ENCODE results near the gene MACROD2.

The MACROD2 gene

GRCh38 chr20:14561741-14562221 lies 566.5 kb downstream of the MACROD2 start:
- Mint-ChIP-seq H3K36me3 (no peaks in the 10 kb centered on the region), H3K4me3 (no peak overlapping the region), H3K27ac (no peak overlapping the region), H3K9me3 (ENCODE audit: low read depth) (peaks cover 14% of the 10 kb centered on the region), H3K27me3 (no peaks in the 10 kb centered on the region), H3K4me1 (ENCODE audit: low read depth) (no peaks in the 10 kb centered on the region)

GRCh38 chr20:14562981-14563380 lies 567.7 kb downstream of the MACROD2 start:
- no peaks in the 10 kb centered on the region for H3K36me3 Mint-ChIP-seq
- H3K9me3 Mint-ChIP-seq (ENCODE audit: low read depth), result peaks cover 14% of the 10 kb centered on the region
- H3K4me3 Mint-ChIP-seq, result no peak overlapping the region
- no peak overlapping the region for H3K27ac Mint-ChIP-seq
- no peaks in the 10 kb centered on the region for H3K4me1 Mint-ChIP-seq (ENCODE audit: low read depth)
- no peaks in the 10 kb centered on the region for H3K27me3 Mint-ChIP-seq

GRCh38 chr20:14566505-14566904 lies 571.2 kb downstream of the MACROD2 start:
- H3K4me1 Mint-ChIP-seq (ENCODE audit: low read depth), result no peaks in the 10 kb centered on the region
- no peak overlapping the region for H3K27ac Mint-ChIP-seq
- no peak overlapping the region for H3K4me3 Mint-ChIP-seq
- H3K9me3 Mint-ChIP-seq (ENCODE audit: low read depth), result peaks cover 19% of the 10 kb centered on the region
- H3K27me3 Mint-ChIP-seq, result no peaks in the 10 kb centered on the region
- no peaks in the 10 kb centered on the region for H3K36me3 Mint-ChIP-seq

- Mint-ChIP-seq H3K9me3 (ENCODE audit: low read depth) (peaks cover 19% of the 10 kb centered on the region), H3K36me3 (no peaks in the 10 kb centered on the region), H3K4me1 (ENCODE audit: low read depth) (no peaks in the 10 kb centered on the region), H3K27ac (no peak overlapping the region), H3K27me3 (no peaks in the 10 kb centered on the region), H3K4me3 (no peak overlapping the region)
Measured at GRCh38 chr20:14568225-14568624, 572.9 kb downstream of the MACROD2 start.

- Mint-ChIP-seq H3K4me1 (ENCODE audit: low read depth) (no peaks in the 10 kb centered on the region), H3K36me3 (no peaks in the 10 kb centered on the region), H3K9me3 (ENCODE audit: low read depth) (peaks cover 19% of the 10 kb centered on the region), H3K27ac (no peak overlapping the region), H3K27me3 (no peaks in the 10 kb centered on the region), H3K4me3 (no peak overlapping the region)
Measured at GRCh38 chr20:14568701-14569100, 573.4 kb downstream of the MACROD2 start.

GRCh38 chr20:14569641-14570040 lies 574.3 kb downstream of the MACROD2 start:
- Mint-ChIP-seq H3K36me3 (no peaks in the 10 kb centered on the region), H3K27ac (no peak overlapping the region), H3K27me3 (no peaks in the 10 kb centered on the region), H3K4me3 (no peak overlapping the region), H3K4me1 (ENCODE audit: low read depth) (no peaks in the 10 kb centered on the region), H3K9me3 (ENCODE audit: low read depth) (peaks cover 12% of the 10 kb centered on the region)

GRCh38 chr20:14570811-14571210 lies 575.5 kb downstream of the MACROD2 start:
- no peaks in the 10 kb centered on the region for H3K27me3 Mint-ChIP-seq
- H3K27ac Mint-ChIP-seq, result no peak overlapping the region
- H3K4me1 Mint-ChIP-seq (ENCODE audit: low read depth), result no peaks in the 10 kb centered on the region
- no peaks in the 10 kb centered on the region for H3K36me3 Mint-ChIP-seq
- peaks cover 5% of the 10 kb centered on the region for H3K9me3 Mint-ChIP-seq (ENCODE audit: low read depth)
- H3K4me3 Mint-ChIP-seq, result no peak overlapping the region

GRCh38 chr20:14573676-14574075 lies 578.4 kb downstream of the MACROD2 start:
- no peak overlapping the region for H3K4me3 Mint-ChIP-seq
- no peak overlapping the region for H3K27ac Mint-ChIP-seq
- H3K27me3 Mint-ChIP-seq, result no peaks in the 10 kb centered on the region
- H3K36me3 Mint-ChIP-seq, result no peaks in the 10 kb centered on the region
- peaks cover 5% of the 10 kb centered on the region for H3K9me3 Mint-ChIP-seq (ENCODE audit: low read depth)
- H3K4me1 Mint-ChIP-seq (ENCODE audit: low read depth), result no peaks in the 10 kb centered on the region

GRCh38 chr20:14576196-14576877 lies 581.0 kb downstream of the MACROD2 start:
- no peak overlapping the region for H3K4me3 Mint-ChIP-seq
- H3K4me1 Mint-ChIP-seq (ENCODE audit: low read depth), result no peaks in the 10 kb centered on the region
- no peaks in the 10 kb centered on the region for H3K27me3 Mint-ChIP-seq
- no peaks in the 10 kb centered on the region for H3K36me3 Mint-ChIP-seq
- H3K9me3 Mint-ChIP-seq (ENCODE audit: low read depth), result no peaks in the 10 kb centered on the region
- no peak overlapping the region for H3K27ac Mint-ChIP-seq

GRCh38 chr20:14580418-14581074 lies 585.2 kb downstream of the MACROD2 start:
- no peaks in the 10 kb centered on the region for H3K27me3 Mint-ChIP-seq

GRCh38 chr20:14581731-14582130 lies 586.4 kb downstream of the MACROD2 start:
- no peak overlapping the region for H3K27ac Mint-ChIP-seq
- no peaks in the 10 kb centered on the region for H3K9me3 Mint-ChIP-seq (ENCODE audit: low read depth)
- no peak overlapping the region for H3K4me3 Mint-ChIP-seq
- no peaks in the 10 kb centered on the region for H3K36me3 Mint-ChIP-seq
- H3K4me1 Mint-ChIP-seq (ENCODE audit: low read depth), result no peaks in the 10 kb centered on the region
- no peaks in the 10 kb centered on the region for H3K27me3 Mint-ChIP-seq

More at GRCh38 chr20:14580418-14581074, 585.2 kb downstream of the MACROD2 start:
- H3K9me3 Mint-ChIP-seq (ENCODE audit: low read depth), result no peaks in the 10 kb centered on the region
- no peak overlapping the region for H3K4me3 Mint-ChIP-seq
- H3K27ac Mint-ChIP-seq, result no peak overlapping the region
- no peaks in the 10 kb centered on the region for H3K36me3 Mint-ChIP-seq
- H3K4me1 Mint-ChIP-seq (ENCODE audit: low read depth), result no peaks in the 10 kb centered on the region

- no peak overlapping the region for H3K27ac Mint-ChIP-seq
- H3K36me3 Mint-ChIP-seq, result no peaks in the 10 kb centered on the region
- H3K4me3 Mint-ChIP-seq, result no peak overlapping the region
- no peaks in the 10 kb centered on the region for H3K4me1 Mint-ChIP-seq (ENCODE audit: low read depth)
- no peaks in the 10 kb centered on the region for H3K27me3 Mint-ChIP-seq
- no peaks in the 10 kb centered on the region for H3K9me3 Mint-ChIP-seq (ENCODE audit: low read depth)
Measured at GRCh38 chr20:14582855-14583254, 587.5 kb downstream of the MACROD2 start.

- Mint-ChIP-seq H3K27me3 (no peaks in the 10 kb centered on the region), H3K9me3 (ENCODE audit: low read depth) (no peaks in the 10 kb centered on the region), H3K27ac (no peak overlapping the region), H3K36me3 (no peaks in the 10 kb centered on the region), H3K4me1 (ENCODE audit: low read depth) (no peaks in the 10 kb centered on the region), H3K4me3 (no peak overlapping the region)
Measured at GRCh38 chr20:14583413-14583812, 588.1 kb downstream of the MACROD2 start.

GRCh38 chr20:14589383-14589782 lies 594.1 kb downstream of the MACROD2 start:
- no peak overlapping the region for H3K27ac Mint-ChIP-seq
- no peak overlapping the region for H3K4me3 Mint-ChIP-seq
- no peaks in the 10 kb centered on the region for H3K9me3 Mint-ChIP-seq (ENCODE audit: low read depth)

GRCh38 chr20:14595051-14595450 lies 599.7 kb downstream of the MACROD2 start:
- Mint-ChIP-seq H3K4me1 (ENCODE audit: low read depth) (no peaks in the 10 kb centered on the region), H3K4me3 (no peak overlapping the region), H3K27me3 (no peaks in the 10 kb centered on the region), H3K27ac (no peak overlapping the region), H3K9me3 (ENCODE audit: low read depth) (no peaks in the 10 kb centered on the region), H3K36me3 (no peaks in the 10 kb centered on the region)

More at GRCh38 chr20:14589383-14589782, 594.1 kb downstream of the MACROD2 start:
- H3K27me3 Mint-ChIP-seq, result no peaks in the 10 kb centered on the region
- no peaks in the 10 kb centered on the region for H3K4me1 Mint-ChIP-seq (ENCODE audit: low read depth)
- no peaks in the 10 kb centered on the region for H3K36me3 Mint-ChIP-seq
